Ishikawa (cell line): ENCODE measurements around the gene PRSS53.
A peak's percentile ranks its signal among the peaks of the same experiment; 100 is the strongest.

Experiments
- CEBPB ChIP-seq: IDR thresholded peaks from 2 replicates; pipeline ENCODE4 v1.6.1; 2012
- CREB1 ChIP-seq: IDR thresholded peaks from 2 replicates; pipeline ENCODE4 v1.6.1; 2012; ENCODE audit warnings: low read depth
- EGR1 ChIP-seq: IDR thresholded peaks from 2 replicates; pipeline ENCODE4 v1.6.1; 2012
- EP300 ChIP-seq: IDR thresholded peaks from 2 replicates; pipeline ENCODE4 v1.6.1; 2012; ENCODE audit warnings: borderline replicate concordance
- FOXM1 ChIP-seq: IDR thresholded peaks from 2 replicates; pipeline ENCODE4 v1.6.1; 2012; ENCODE audit warnings: low read depth, borderline replicate concordance
- MAX ChIP-seq: IDR thresholded peaks from 2 replicates; pipeline ENCODE4 v1.6.1; 2012
- NFIC ChIP-seq: IDR thresholded peaks from 2 replicates; pipeline ENCODE4 v1.6.1; 2012
- RAD21 ChIP-seq: IDR thresholded peaks from 2 replicates; pipeline ENCODE4 v1.6.1; 2012; ENCODE audit warnings: low read depth
- REST ChIP-seq: IDR thresholded peaks from 2 replicates; pipeline ENCODE4 v1.6.1; 2012; ENCODE audit warnings: low read depth, mild to moderate bottlenecking
- TAF1 ChIP-seq: IDR thresholded peaks from 2 replicates; pipeline ENCODE4 v1.6.1; 2012; ENCODE audit warnings: low read depth, mild to moderate bottlenecking
- TCF12 ChIP-seq: IDR thresholded peaks from 2 replicates; pipeline ENCODE4 v1.6.1; 2012; ENCODE audit warnings: low read depth
- TEAD4 ChIP-seq: IDR thresholded peaks from 2 replicates; pipeline ENCODE4 v1.6.1; 2012
- USF1 ChIP-seq: IDR thresholded peaks from 2 replicates; pipeline ENCODE4 v1.6.1; 2012
- YY1 ChIP-seq: IDR thresholded peaks from 2 replicates; pipeline ENCODE4 v1.6.1; 2012; ENCODE audit warnings: low read depth
- ZBTB7A ChIP-seq: IDR thresholded peaks from 2 replicates; pipeline ENCODE4 v1.6.1; 2012; ENCODE audit warnings: low read depth

The PRSS53 gene

GRCh38 chr16:31083981-31084380 lies 4.8 kb downstream of the PRSS53 start:
- no peak for TF ChIP-seq CEBPB
- TF ChIP-seq RAD21 = no peak
- no peak for TF ChIP-seq YY1
- TF ChIP-seq CREB1 = no peak
- TF ChIP-seq ZBTB7A = no peak
- no peak for TF ChIP-seq REST
- TF ChIP-seq TEAD4 = no peak
- TF ChIP-seq TAF1 = no peak
- no peak for TF ChIP-seq NFIC
- TF ChIP-seq FOXM1 = no peak
- no peak for TF ChIP-seq USF1

DNA sequence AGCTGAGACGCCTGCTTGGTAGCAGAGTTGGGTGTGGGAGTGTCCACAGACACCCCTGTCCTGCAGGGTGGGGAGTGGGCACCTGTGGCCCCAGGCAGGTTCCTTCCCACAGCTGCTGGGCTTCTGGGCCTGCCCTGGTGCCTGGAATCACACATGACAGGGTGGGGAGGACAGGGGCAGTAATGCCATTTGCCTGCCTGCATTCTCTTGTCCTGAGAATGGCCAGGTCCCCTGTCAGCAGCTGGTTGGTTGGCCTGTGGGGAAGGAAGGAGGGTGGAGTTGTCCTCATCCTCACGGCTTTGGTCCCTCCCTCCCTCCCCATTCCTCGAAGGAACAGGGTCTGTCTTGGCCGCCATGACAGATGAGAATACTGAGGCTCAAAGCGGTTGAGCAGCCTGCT lies 5.2 kb downstream of the PRSS53 start:
- TF ChIP-seq TCF12 (no peak), TAF1 (no peak), NFIC (no peak), EGR1 (no peak), YY1 (no peak), RAD21 (no peak), EP300 (no peak), FOXM1 (no peak), USF1 (no peak), TEAD4 (no peak), ZBTB7A (no peak), CREB1 (no peak), REST (no peak), CEBPB (no peak), MAX (no peak)

DNA sequence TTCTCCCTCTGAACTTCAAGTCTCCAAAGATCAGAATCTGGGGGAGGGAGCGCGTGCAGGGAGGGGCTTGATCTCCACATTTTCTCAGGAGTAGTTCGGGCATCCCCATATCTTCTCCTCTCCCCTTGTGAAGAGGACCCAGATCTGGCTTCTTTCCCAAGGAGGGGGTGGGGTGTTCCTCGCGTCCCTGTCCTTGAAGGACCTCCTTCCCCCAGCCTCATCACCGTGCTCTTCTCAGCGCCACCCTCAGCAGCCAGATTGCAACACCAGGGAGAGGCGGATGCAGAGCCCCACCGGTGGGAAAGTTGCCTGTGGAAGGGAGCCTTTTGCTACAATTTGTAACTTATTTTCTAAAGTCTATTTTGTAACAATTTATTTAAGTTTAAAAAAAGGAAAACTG lies 5.7 kb downstream of the PRSS53 start:
- no peak for TF ChIP-seq ZBTB7A
- TF ChIP-seq EP300 = no peak
- TF ChIP-seq CEBPB = no peak
- no peak for TF ChIP-seq NFIC
- TF ChIP-seq MAX = no peak
- TF ChIP-seq YY1 = no peak
- TF ChIP-seq REST = no peak
- no peak for TF ChIP-seq USF1

DNA sequence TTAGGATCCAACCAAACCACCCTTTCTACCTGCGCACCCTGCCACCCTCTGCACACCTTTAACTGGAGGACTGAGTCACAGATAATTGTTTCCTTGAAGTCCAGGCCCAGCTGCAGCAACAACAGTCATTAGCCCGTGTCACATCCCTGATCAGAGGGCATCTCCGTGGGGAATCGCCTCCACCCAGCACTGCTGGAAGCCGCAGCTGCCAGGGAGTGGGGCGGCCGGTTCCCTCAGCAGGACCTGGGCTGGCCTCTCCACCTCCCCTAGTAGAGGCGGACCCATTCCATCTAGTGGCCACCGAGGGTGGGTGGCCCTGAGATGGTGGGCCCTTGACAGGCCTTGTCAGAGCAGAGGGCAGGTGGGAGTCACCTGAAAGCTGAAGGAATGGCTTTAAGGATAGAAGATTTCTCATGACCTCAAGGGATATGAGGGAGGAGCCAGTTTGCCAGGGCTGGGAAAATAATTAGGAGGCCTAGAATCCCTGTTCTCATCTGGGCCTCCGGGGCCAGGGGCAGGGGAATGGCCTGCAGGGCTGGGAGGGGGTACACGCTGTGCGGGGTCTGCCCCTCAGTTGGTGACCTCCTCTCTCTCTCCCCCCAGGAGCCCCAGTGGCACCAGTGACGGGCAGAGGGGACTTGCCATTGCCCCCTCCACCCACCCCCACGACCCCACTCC lies 6.2 kb downstream of the PRSS53 start:
- TF ChIP-seq NFIC (no peak), TEAD4 (no peak), MAX (no peak), TAF1 (no peak), TCF12 (peak; percentile 63), REST (no peak), CREB1 (no peak), EP300 (no peak), ZBTB7A (peak; percentile 36; the same call in 1 of the 2 replicates), RAD21 (0 out of 2 replicates have a peak, but pooled peaks have one; percentile 6)
